ENCODE results near the gene AAK1.

GRCh38 chr2:69509011-69509749, 134.4 kb downstream of the AAK1 start:
- TF ChIP-seq POLR2A (IDR thresholded peaks at IDR 0.05) (no peak), CTCF (IDR thresholded peaks at IDR 0.05) (no peak)

Data from adrenal gland (tissue), 5 donors.